GM19467 (cell line): ENCODE results near the gene SH2D3A.

Experiments used
- ATAC-seq: cut with Tn5 transposase; IDR thresholded peaks from one replicate; pipeline ENCODE4 v1.9.1; 2021; ENCODE audit warnings: mild to moderate bottlenecking, moderate library complexity; ENCODE audit not compliant: unreplicated experiment

Gene SH2D3A

GRCh38 chr19:6723738-6724137 is 43.5 kb downstream of the SH2D3A start:
- no peak for ATAC-seq

GRCh38 chr19:6723108-6723618 is 44.1 kb downstream of the SH2D3A start:
- ATAC-seq: no peak

GRCh38 chr19:6721773-6722172 is 45.5 kb downstream of the SH2D3A start:
- ATAC-seq: no peak

- no peak for ATAC-seq
Measured at GRCh38 chr19:6721138-6721474, 46.1 kb downstream of the SH2D3A start.

GRCh38 chr19:6720369-6721137 is 46.7 kb downstream of the SH2D3A start, which contains the start of gene C3:
Gene C3, minus strand, starts transcription at chr19:6720650. Its CDS starts 61 bp downstream, at chr19:6720589.
- ATAC-seq: no peak

- ATAC-seq: no peak
Measured at GRCh38 chr19:6719992-6720368, 47.3 kb downstream of the SH2D3A start.

GRCh38 chr19:6719540-6719861 is 47.7 kb downstream of the SH2D3A start:
- no peak for ATAC-seq

GRCh38 chr19:6718741-6719539 is 48.3 kb downstream of the SH2D3A start:
- no peak for ATAC-seq

GRCh38 chr19:6718111-6718740 is 49.0 kb downstream of the SH2D3A start:
- no peak for ATAC-seq

- ATAC-seq: no peak
Measured at GRCh38 chr19:6717441-6717971, 49.7 kb downstream of the SH2D3A start.

- no peak for ATAC-seq
Measured at GRCh38 chr19:6717036-6717435, 50.2 kb downstream of the SH2D3A start.

GRCh38 chr19:6716610-6716970 is 50.6 kb downstream of the SH2D3A start:
- ATAC-seq: no peak

GRCh38 chr19:6714749-6715555 is 52.3 kb downstream of the SH2D3A start:
- ATAC-seq: no peak

- no peak for ATAC-seq
Measured at GRCh38 chr19:6713773-6714692, 53.2 kb downstream of the SH2D3A start.

GRCh38 chr19:6712692-6713670 is 54.3 kb downstream of the SH2D3A start:
- no peak for ATAC-seq

GRCh38 chr19:6712231-6712630 is 55.0 kb downstream of the SH2D3A start:
- ATAC-seq: no peak

GRCh38 chr19:6711605-6712004 is 55.6 kb downstream of the SH2D3A start:
- ATAC-seq: no peak

- ATAC-seq: no peak
Measured at GRCh38 chr19:6711078-6711361, 56.2 kb downstream of the SH2D3A start.
